RWPE1 (cell line): ENCODE results near the gene SLC22A4.

ENCODE experiments used
- CTCF ChIA-PET: fragments of 350-600 bp; sonication (Branson Sonifier 250); formaldehyde crosslinking; extraction: SDS; loops from one replicate; lab custom pipeline; 2021; lab: Yijun Ruan, JAX
- POLR2A ChIA-PET: fragments of 400-600 bp; formaldehyde crosslinking; extraction: SDS; loops from one replicate; lab custom pipeline; 2020; ENCODE audit warnings: antibody characterized with exemption; ENCODE audit not compliant: low non-redundant PET; lab: Yijun Ruan, JAX
- DNase-seq: peaks from one replicate; pipeline ENCODE4 v3.0.0; 2012; ENCODE audit warnings: low spot score
- H3K27ac ChIP-seq: fragments of 450-650 bp; 2 replicates; pipeline ENCODE4 v1.5.1; 2017
- CTCF ChIP-seq: fragments of 450-650 bp; conservative IDR thresholded peaks from 2 replicates; pipeline ENCODE4 v1.5.1; 2017; ENCODE audit warnings: low read depth, mild to moderate bottlenecking

The SLC22A4 gene

GRCh38 chr5:132372127-132372526 is 77.9 kb downstream of the SLC22A4 start:
- no peak for DNase-seq
- CTCF ChIA-PET: interaction anchor here (0.6 to 1.8 kb wide), 3 partner anchors 14 to 155 kb away, joined by 3 to 8 read pairs (median 4); no protein-coding TSS in a partner anchor

GRCh38 chr5:132372542-132372941 is 78.3 kb downstream of the SLC22A4 start:
- peak overlapping the region; percentile 49 for H3K27ac ChIP-seq
- POLR2A ChIA-PET: no interaction called here
- TF ChIP-seq CTCF: no peak
- DNase-seq: no peak
- CTCF ChIA-PET: interaction anchor here (0.6 to 1.8 kb wide), 5 partner anchors 13 to 155 kb away, joined by 3 to 8 read pairs (median 3); no protein-coding TSS in a partner anchor

More at GRCh38 chr5:132372127-132372526, 77.9 kb downstream of the SLC22A4 start:
- H3K27ac ChIP-seq: peak overlapping the region; percentile 49
- POLR2A ChIA-PET: no interaction called here
- TF ChIP-seq CTCF: no peak

GRCh38 chr5:132375957-132376356 is 81.8 kb downstream of the SLC22A4 start:
- ChIA-PET POLR2A (no interaction called here), CTCF (no interaction called here)
- no peak for TF ChIP-seq CTCF
- H3K27ac ChIP-seq: no peak overlapping the region
- no peak for DNase-seq

GRCh38 chr5:132376694-132377641 is 82.8 kb downstream of the SLC22A4 start:
- CTCF ChIA-PET: no interaction called here
- H3K27ac ChIP-seq: no peak overlapping the region
- POLR2A ChIA-PET: interaction anchor here (0.5 kb wide), 1 partner anchor 37 kb away, joined by 3 read pairs; no protein-coding TSS in a partner anchor
- DNase-seq: no peak
- no peak for TF ChIP-seq CTCF

GRCh38 chr5:132377738-132378137 is 83.5 kb downstream of the SLC22A4 start:
- no peak overlapping the region; the same call in 1 of the 2 replicates for H3K27ac ChIP-seq
- no peak for DNase-seq
- CTCF ChIA-PET: interaction anchor here (0.6 to 0.7 kb wide), 2 partner anchors 162 to 198 kb away, joined by 3 to 5 read pairs; no protein-coding TSS in a partner anchor
- POLR2A ChIA-PET: no interaction called here
- TF ChIP-seq CTCF: no peak

GRCh38 chr5:132378580-132378979 is 84.4 kb downstream of the SLC22A4 start:
- TF ChIP-seq CTCF: no peak
- no peak overlapping the region; the same call in 1 of the 2 replicates for H3K27ac ChIP-seq
- ChIA-PET CTCF (interaction anchor here (0.6 to 0.8 kb wide), 3 partner anchors 63 to 199 kb away, joined by 3 to 6 read pairs (median 5); no protein-coding TSS in a partner anchor), POLR2A (interaction anchor here (1.2 kb wide), 1 partner anchor 9 kb away, joined by 3 read pairs; the partner anchor contains the start of gene SLC22A5)
- peak; percentile 32 for DNase-seq
